H9 (cell line): ENCODE measurements around the gene ZNF892. TPM values are rescaled to one million over a fixed set of nuclear protein-coding genes. Genes with fewer than 3 reads are reported as not detected.
A peak's percentile ranks its signal among the peaks of the same experiment; 100 is the strongest.

Experiments
- DNase-seq: peaks from one replicate; pipeline ENCODE4 v3.0.0-alpha.2; 2017
- H2AFZ ChIP-seq: one replicate; pipeline ENCODE4 v1.6.1; 2013; ENCODE audit warnings: mild to moderate bottlenecking, low read length, control low read depth, moderate library complexity
- H2AK5ac ChIP-seq: 2 replicates; pipeline ENCODE4 v1.6.1; 2013; ENCODE audit warnings: low read length, control low read depth, mixed read lengths; ENCODE audit not compliant: insufficient read length
- H2BK120ac ChIP-seq: one replicate; pipeline ENCODE4 v1.6.1; 2013; ENCODE audit warnings: low read depth, mild to moderate bottlenecking, low read length, control low read depth, inconsistent platforms; ENCODE audit not compliant: poor library complexity, severe bottlenecking
- H2BK12ac ChIP-seq: 2 replicates; pipeline ENCODE4 v1.6.1; 2013; ENCODE audit warnings: low read length, control low read depth, mixed read lengths, low read depth; ENCODE audit not compliant: insufficient read length
- H2BK15ac ChIP-seq: 2 replicates; pipeline ENCODE4 v1.6.1; 2013; ENCODE audit warnings: low read depth, low read length, control low read depth
- H2BK20ac ChIP-seq: one replicate; pipeline ENCODE4 v1.6.1; 2013; ENCODE audit warnings: low read depth, mild to moderate bottlenecking, low read length, control low read depth, inconsistent platforms; ENCODE audit not compliant: poor library complexity, severe bottlenecking
- H2BK5ac ChIP-seq: 2 replicates; pipeline ENCODE4 v1.6.1; 2013; ENCODE audit warnings: low read length, control low read depth, mixed read lengths; ENCODE audit not compliant: insufficient read length
- H3K14ac ChIP-seq: 2 replicates; pipeline ENCODE4 v1.6.1; 2013; ENCODE audit warnings: low read length, control low read depth; ENCODE audit not compliant: insufficient read depth
- H3K18ac ChIP-seq: 2 replicates; pipeline ENCODE4 v1.6.1; 2013; ENCODE audit warnings: low read depth, mild to moderate bottlenecking, mixed read lengths, low read length, control low read depth; ENCODE audit not compliant: insufficient read length
- H3K23ac ChIP-seq: 2 replicates; pipeline ENCODE4 v1.6.1; 2013; ENCODE audit warnings: low read length, control low read depth, mixed read lengths, low read depth; ENCODE audit not compliant: insufficient read length
- H3K23me2 ChIP-seq: 2 replicates; pipeline ENCODE4 v1.6.1; 2013; ENCODE audit warnings: low read depth, mild to moderate bottlenecking, mixed read lengths, low read length, control low read depth; ENCODE audit not compliant: insufficient read length, poor library complexity, severe bottlenecking
- H3K27ac ChIP-seq: 2 replicates; pipeline ENCODE4 v1.5.1; 2013; ENCODE audit warnings: low read length, control low read depth, mixed read lengths, low read depth; ENCODE audit not compliant: insufficient read length
- H3K27me3 ChIP-seq: 2 replicates; pipeline ENCODE4 v1.6.1; 2013; ENCODE audit warnings: low read length, control low read depth, inconsistent platforms; ENCODE audit not compliant: insufficient read depth
- H3K4ac ChIP-seq: 2 replicates; pipeline ENCODE4 v1.6.1; 2013; ENCODE audit warnings: low read depth, mild to moderate bottlenecking, control low read depth, inconsistent platforms, low read length, moderate library complexity
- H3K4me1 ChIP-seq: 2 replicates; pipeline ENCODE4 v1.6.1; 2013; ENCODE audit warnings: low read length, control low read depth, inconsistent platforms; ENCODE audit not compliant: insufficient read depth
- H3K4me2 ChIP-seq: 2 replicates; pipeline ENCODE4 v1.6.1; 2013; ENCODE audit warnings: low read length, control low read depth, mixed read lengths; ENCODE audit not compliant: insufficient read length, insufficient read depth
- H3K56ac ChIP-seq: 2 replicates; pipeline ENCODE4 v1.6.1; 2013; ENCODE audit warnings: low read depth, mild to moderate bottlenecking, mixed read lengths, low read length, control low read depth; ENCODE audit not compliant: insufficient read length
- H3K79me1 ChIP-seq: 2 replicates; pipeline ENCODE4 v1.6.1; 2013; ENCODE audit warnings: low read depth, mild to moderate bottlenecking, moderate library complexity, low read length, control low read depth, inconsistent platforms; ENCODE audit not compliant: insufficient read depth, poor library complexity, severe bottlenecking
- H3K79me2 ChIP-seq: 2 replicates; pipeline ENCODE4 v1.6.1; 2013; ENCODE audit warnings: low read length, control low read depth, inconsistent platforms; ENCODE audit not compliant: insufficient read depth
- H3K9ac ChIP-seq: 2 replicates; pipeline ENCODE4 v1.6.1; 2013; ENCODE audit warnings: low read length, control low read depth, mixed read lengths; ENCODE audit not compliant: insufficient read length; ENCODE audit errors: extremely low read depth
- H3K9me3 ChIP-seq: one replicate; pipeline ENCODE4 v1.6.1; 2013; ENCODE audit warnings: low read depth, low read length, inconsistent platforms; ENCODE audit not compliant: control insufficient read depth
- H3T11ph ChIP-seq: one replicate; pipeline ENCODE4 v1.6.1; 2013; ENCODE audit warnings: mild to moderate bottlenecking, low read length, control low read depth, inconsistent platforms
- H4K20me1 ChIP-seq: one replicate; pipeline ENCODE4 v1.6.1; 2013; ENCODE audit not compliant: control insufficient read depth, insufficient read length, insufficient read depth
- H4K5ac ChIP-seq: 2 replicates; pipeline ENCODE4 v1.6.1; 2013; ENCODE audit warnings: low read depth, mild to moderate bottlenecking, mixed read lengths, low read length, control low read depth; ENCODE audit not compliant: insufficient read length
- H4K8ac ChIP-seq: replicated peaks from 2 replicates; pipeline ENCODE4 v1.6.1; 2013; ENCODE audit warnings: low read length, control low read depth, mixed read lengths, low read depth; ENCODE audit not compliant: insufficient read length
- H4K91ac ChIP-seq: 2 replicates; pipeline ENCODE4 v1.6.1; 2013; ENCODE audit warnings: low read depth, mild to moderate bottlenecking, moderate library complexity, mixed read lengths, low read length, control low read depth; ENCODE audit not compliant: insufficient read length
- H3K27ac Mint-ChIP-seq, 3 experiments: 2 replicates in 2 of 3; 3 replicates in 1 of 3; pipeline ENCODE4 v1.8.0; 2020 to 2021; ENCODE audit warnings: mixed read lengths in 3 of 3, mild to moderate bottlenecking in 1 of 3, moderate library complexity in 1 of 3
- H3K27me3 Mint-ChIP-seq: 2 replicates; pipeline ENCODE4 v1.8.0; 2021; ENCODE audit warnings: low read depth, mild to moderate bottlenecking, moderate library complexity, mixed read lengths
- H3K36me3 Mint-ChIP-seq, 3 experiments: 2 replicates in 2 of 3; 3 replicates in 1 of 3; pipeline ENCODE4 v1.8.0; 2020 to 2021; ENCODE audit warnings: low read depth in 3 of 3, mixed read lengths in 3 of 3; ENCODE audit not compliant: insufficient read depth in 1 of 3
- H3K4me1 Mint-ChIP-seq, 2 experiments: 2 replicates each; pipeline ENCODE4 v1.8.0; 2020; ENCODE audit warnings: mixed read lengths in 2 of 2
- H3K4me3 Mint-ChIP-seq, 2 experiments: 2 replicates in 1 of 2; 3 replicates in 1 of 2; pipeline ENCODE4 v1.8.0; 2020 to 2021; ENCODE audit warnings: mild to moderate bottlenecking in 2 of 2, mixed read lengths in 2 of 2, moderate library complexity in 1 of 2
- H3K9me3 Mint-ChIP-seq, 2 experiments: 2 replicates in 1 of 2; 3 replicates in 1 of 2; pipeline ENCODE4 v1.8.0; 2020; ENCODE audit warnings: mild to moderate bottlenecking in 2 of 2, mixed read lengths in 2 of 2, moderate library complexity in 1 of 2
- WGBS: extraction: QIAGEN DNeasy Blood & Tissue Kit; methylation state at CpG from one replicate; pipeline ENCODE4 v1.1.7; 2013; ENCODE audit warnings: missing lambda C conversion rate, low lambda C conversion rate, mixed read lengths; ENCODE audit not compliant: insufficient read length; ENCODE audit errors: extremely low coverage; 5-methylcytosine and 5-hydroxymethylcytosine counted together
- total RNA-seq: library from RNA; stranded (reverse); gene quantifications from 2 replicates; pipeline ENCODE4 v1.2.1, GENCODE V29; 2021
- TF ChIP-seq, protein P1 (sequence below): fragments of 200-600 bp; sonication (generic); conservative IDR thresholded peaks from 3 replicates; pipeline ENCODE4 v1.8.0; 2021; ENCODE audit warnings: antibody characterized with exemption, mild to moderate bottlenecking

The ZNF892 gene
- total RNA-seq, 1 experiment from 2014 or later: 13.2 TPM

DNA sequence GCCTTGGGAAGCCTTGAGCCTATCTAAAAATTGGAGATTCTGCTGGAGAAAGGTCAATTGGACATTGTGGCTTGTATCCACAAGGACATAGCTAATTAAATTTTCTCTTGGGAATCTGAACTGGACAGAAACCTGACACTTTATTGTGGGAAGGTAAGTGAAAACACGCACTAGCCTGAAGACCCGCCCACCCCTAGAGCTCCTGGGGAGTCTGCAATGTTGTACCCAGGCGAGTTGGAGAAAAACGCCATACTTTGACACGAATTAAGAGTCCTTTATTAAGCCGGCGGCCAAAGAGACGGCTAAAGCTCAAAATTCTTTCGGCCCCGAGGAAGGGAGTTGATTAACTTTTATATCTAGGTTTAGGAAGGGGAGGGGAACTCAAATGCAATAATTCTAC, 1.2 kb upstream of the ZNF892 start:
- H3K9ac ChIP-seq: no peak overlapping the region
- H4K91ac ChIP-seq: no peak overlapping the region
- no peak overlapping the region for H3T11ph ChIP-seq
- no peak overlapping the region for H2BK5ac ChIP-seq
- no peaks in the 10 kb centered on the region for H4K20me1 ChIP-seq
- H3K27me3 ChIP-seq: peaks cover 8% of the 10 kb centered on the region
- no peak for DNase-seq
- H2AFZ ChIP-seq: no peak overlapping the region
- H3K27ac ChIP-seq: no peak overlapping the region
- no peak overlapping the region for H2BK20ac ChIP-seq
- Mint-ChIP-seq H3K27ac (peak overlapping the region in 2 of 3 experiments; percentile 77 to 96; a peak in 3 of 7 replicates), H3K27me3 (peaks cover 30% of the 10 kb centered on the region), H3K4me1 (peaks cover 21 to 25% of the 10 kb centered on the region in 2 experiments), H3K4me3 (peak overlapping the region; percentile 86 to 92), H3K9me3 (peaks cover 23 to 24% of the 10 kb centered on the region in 2 experiments), H3K36me3 (peaks cover 23 to 30% (median 23%) of the 10 kb centered on the region in 3 experiments)
- H2BK120ac ChIP-seq: no peak overlapping the region
- no peak overlapping the region for H3K23ac ChIP-seq
- H3K9me3 ChIP-seq: peaks cover 10% of the 10 kb centered on the region
- no CpG with 5 or more reads among the region's 10 CpGs for WGBS
- no peak overlapping the region for H3K4ac ChIP-seq
- H4K8ac ChIP-seq: no peak overlapping the region
- H3K14ac ChIP-seq: no peak overlapping the region
- H3K4me1 ChIP-seq: no peaks in the 10 kb centered on the region
- no peak overlapping the region for H3K56ac ChIP-seq
- H3K23me2 ChIP-seq: peaks cover 3% of the 10 kb centered on the region
- H3K79me1 ChIP-seq: no peaks in the 10 kb centered on the region
- no peak overlapping the region for H2BK12ac ChIP-seq
- TF ChIP-seq, protein P1, sequence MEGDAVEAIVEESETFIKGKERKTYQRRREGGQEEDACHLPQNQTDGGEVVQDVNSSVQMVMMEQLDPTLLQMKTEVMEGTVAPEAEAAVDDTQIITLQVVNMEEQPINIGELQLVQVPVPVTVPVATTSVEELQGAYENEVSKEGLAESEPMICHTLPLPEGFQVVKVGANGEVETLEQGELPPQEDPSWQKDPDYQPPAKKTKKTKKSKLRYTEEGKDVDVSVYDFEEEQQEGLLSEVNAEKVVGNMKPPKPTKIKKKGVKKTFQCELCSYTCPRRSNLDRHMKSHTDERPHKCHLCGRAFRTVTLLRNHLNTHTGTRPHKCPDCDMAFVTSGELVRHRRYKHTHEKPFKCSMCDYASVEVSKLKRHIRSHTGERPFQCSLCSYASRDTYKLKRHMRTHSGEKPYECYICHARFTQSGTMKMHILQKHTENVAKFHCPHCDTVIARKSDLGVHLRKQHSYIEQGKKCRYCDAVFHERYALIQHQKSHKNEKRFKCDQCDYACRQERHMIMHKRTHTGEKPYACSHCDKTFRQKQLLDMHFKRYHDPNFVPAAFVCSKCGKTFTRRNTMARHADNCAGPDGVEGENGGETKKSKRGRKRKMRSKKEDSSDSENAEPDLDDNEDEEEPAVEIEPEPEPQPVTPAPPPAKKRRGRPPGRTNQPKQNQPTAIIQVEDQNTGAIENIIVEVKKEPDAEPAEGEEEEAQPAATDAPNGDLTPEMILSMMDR: no peak
- H3K79me2 ChIP-seq: no peaks in the 10 kb centered on the region
- no peak overlapping the region for H4K5ac ChIP-seq
- H3K4me2 ChIP-seq: peak overlapping the region; percentile 47
- no peak overlapping the region for H3K18ac ChIP-seq
- H2AK5ac ChIP-seq: no peak overlapping the region
- H2BK15ac ChIP-seq: no peak overlapping the region
